ENCODE measurements around the gene FAM110D.

Gene FAM110D

DNA sequence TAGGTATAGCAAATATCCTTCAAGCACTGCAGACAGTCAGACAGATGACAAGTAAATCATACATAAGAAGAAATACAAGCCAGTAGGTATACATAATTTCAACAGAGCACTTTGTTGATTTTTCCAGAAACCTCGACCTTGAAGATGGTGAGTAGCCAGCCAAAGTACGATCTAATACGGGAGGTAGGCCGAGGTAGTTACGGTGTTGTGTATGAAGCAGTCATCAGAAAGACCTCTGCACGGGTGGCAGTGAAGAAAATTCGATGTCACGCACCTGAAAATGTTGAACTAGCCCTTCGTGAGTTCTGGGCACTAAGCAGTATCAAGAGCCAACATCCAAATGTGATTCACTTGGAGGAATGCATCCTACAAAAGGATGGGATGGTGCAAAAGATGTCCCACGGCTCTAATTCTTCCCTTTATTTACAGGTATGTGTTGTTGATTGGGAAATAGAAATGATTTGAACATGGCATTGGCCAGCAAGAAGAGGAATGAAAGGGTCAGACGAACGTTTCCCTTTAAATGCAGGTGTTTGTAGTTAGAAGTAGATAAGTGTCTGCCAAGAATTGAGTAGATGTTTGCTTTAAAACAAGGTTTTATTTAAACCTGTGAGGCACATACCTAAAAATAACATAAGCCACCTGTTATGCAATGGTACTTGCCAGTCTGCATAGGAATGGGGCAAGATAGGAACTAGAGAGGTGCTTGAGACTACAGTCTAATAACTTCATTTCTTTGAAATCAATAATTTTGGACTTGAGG lies 44.5 kb upstream of the FAM110D start:
- no peak overlapping the region for H3K4me3 ChIP-seq (ENCODE audit: control insufficient read depth, low read depth, low read length)
- TF ChIP-seq, protein P1, sequence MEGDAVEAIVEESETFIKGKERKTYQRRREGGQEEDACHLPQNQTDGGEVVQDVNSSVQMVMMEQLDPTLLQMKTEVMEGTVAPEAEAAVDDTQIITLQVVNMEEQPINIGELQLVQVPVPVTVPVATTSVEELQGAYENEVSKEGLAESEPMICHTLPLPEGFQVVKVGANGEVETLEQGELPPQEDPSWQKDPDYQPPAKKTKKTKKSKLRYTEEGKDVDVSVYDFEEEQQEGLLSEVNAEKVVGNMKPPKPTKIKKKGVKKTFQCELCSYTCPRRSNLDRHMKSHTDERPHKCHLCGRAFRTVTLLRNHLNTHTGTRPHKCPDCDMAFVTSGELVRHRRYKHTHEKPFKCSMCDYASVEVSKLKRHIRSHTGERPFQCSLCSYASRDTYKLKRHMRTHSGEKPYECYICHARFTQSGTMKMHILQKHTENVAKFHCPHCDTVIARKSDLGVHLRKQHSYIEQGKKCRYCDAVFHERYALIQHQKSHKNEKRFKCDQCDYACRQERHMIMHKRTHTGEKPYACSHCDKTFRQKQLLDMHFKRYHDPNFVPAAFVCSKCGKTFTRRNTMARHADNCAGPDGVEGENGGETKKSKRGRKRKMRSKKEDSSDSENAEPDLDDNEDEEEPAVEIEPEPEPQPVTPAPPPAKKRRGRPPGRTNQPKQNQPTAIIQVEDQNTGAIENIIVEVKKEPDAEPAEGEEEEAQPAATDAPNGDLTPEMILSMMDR (conservative IDR thresholded peaks at IDR 0.05; ENCODE audit: control insufficient read depth, insufficient read depth, low read depth, low read length): no peak
- no peak for DNase-seq (ENCODE audit: low read depth)

DNA sequence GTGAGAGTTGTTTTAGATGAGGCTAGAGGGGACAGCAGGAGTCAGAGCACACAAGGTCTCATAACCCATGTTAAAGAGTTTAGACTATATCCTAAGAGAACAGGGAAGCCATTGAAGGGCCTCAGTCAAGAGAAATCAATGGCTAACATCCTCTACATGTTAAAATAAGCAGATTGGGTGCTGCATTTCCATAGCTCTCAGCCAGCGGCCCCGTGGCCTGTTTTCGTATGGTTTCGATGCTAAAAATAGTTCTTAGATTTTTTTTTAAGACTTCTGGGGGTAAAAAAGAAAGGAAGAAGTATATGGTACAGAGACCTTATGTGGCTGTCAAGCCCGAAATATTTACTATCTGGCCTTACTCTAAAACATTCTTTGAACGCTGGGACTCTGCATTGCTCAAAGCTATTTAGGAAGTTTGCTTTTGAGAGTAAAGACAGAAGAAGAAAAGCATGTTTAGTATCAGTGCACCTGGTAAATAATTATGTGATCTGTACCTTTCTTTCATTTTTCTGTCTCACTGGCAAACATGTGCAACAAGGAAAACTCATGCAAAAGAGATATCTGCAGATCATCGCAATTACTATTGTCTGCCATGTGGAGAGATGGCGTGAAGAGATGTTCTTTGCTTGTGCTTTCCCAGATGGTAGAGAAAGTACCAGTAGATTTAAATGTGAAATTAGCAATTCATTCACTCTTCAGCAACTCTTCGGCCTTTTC lies 38.8 kb upstream of the FAM110D start:
- TF ChIP-seq, protein P1 (conservative IDR thresholded peaks at IDR 0.05; ENCODE audit: control insufficient read depth, insufficient read depth, low read depth, low read length): no peak
- H3K4me3 ChIP-seq (ENCODE audit: control insufficient read depth, low read depth, low read length): no peak overlapping the region
- no peak for DNase-seq (ENCODE audit: low read depth)

DNA sequence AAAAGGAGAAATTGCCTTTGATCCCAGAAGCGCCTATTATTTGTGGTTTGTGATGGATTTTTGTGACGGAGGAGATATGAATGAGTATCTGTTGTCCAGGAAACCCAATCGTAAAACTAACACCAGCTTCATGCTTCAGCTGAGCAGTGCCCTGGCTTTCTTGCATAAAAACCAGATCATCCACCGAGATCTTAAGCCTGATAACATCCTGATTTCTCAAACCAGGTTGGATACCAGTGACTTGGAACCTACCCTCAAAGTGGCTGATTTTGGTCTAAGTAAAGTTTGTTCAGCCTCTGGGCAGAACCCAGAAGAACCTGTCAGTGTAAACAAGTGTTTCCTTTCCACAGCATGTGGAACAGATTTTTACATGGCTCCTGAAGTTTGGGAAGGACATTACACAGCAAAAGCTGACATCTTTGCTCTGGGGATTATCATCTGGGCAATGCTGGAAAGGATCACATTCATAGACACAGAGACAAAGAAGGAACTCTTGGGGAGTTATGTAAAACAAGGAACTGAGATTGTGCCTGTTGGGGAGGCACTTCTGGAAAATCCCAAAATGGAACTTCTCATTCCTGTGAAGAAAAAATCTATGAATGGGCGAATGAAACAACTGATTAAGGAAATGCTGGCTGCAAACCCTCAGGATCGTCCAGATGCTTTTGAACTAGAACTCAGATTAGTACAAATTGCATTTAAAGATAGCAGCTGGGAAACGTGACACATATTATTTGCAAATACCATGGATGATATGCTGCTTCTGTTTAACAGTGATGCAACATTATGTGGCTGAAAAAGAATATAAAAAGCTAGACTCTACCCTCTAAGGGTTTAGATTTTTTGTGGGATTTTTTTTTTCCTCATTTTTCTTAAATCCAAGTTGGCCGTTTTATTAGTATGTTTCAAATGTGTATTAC lies 36.8 kb upstream of the FAM110D start:
- no peak overlapping the region for H3K4me3 ChIP-seq (ENCODE audit: control insufficient read depth, low read depth, low read length)
- TF ChIP-seq, protein P1 (conservative IDR thresholded peaks at IDR 0.05; ENCODE audit: control insufficient read depth, insufficient read depth, low read depth, low read length): no peak
- DNase-seq (ENCODE audit: low read depth): no peak

DNA sequence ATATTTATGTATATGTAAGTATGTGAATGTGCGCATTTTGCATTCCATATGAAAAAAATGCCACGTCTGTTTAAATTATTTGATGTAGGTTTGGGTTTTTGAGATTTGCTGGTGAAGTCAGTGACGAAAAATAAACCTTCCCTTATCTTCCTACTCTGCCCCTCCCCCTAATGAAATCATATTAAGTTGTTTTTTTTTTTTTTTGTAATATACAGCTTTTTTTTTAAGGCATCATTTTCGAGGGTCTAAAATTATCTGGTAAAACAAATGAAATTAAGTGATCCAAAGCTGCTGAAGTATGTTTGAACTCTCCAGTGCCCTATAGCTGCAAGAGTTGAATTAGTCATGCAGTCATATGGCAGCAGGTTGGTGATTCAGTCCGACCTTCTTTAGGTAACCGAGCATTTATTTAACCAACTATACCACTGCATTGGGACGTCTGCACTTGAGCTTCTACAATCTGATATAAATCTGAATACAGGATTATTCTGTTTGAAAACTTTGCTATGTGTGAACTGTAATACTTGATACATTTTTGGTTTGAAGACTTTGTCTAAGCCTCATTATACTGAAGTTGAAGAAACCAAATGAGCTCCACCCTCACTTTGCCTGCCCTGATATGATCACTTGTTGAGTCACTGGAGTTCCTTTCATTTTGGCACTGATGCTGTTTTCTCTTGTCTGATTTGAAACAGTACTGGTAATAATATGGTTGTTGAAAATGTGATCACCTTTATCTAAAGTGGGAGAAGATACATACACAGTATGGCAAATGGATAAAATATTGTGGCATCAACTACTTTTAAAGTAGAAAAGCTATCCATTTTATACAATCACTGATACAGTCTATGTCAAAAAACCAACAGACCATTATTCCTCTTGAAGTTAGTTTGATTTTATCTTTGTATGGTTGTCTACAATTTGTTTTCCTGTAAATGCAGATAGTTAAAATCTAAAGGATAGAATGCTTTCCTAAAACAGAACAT lies 35.6 kb upstream of the FAM110D start:
- TF ChIP-seq, protein P1 (conservative IDR thresholded peaks at IDR 0.05; ENCODE audit: control insufficient read depth, insufficient read depth, low read depth, low read length): no peak
- no peak overlapping the region for H3K4me3 ChIP-seq (ENCODE audit: control insufficient read depth, low read depth, low read length)
- DNase-seq (ENCODE audit: low read depth): peak; percentile 77

DNA sequence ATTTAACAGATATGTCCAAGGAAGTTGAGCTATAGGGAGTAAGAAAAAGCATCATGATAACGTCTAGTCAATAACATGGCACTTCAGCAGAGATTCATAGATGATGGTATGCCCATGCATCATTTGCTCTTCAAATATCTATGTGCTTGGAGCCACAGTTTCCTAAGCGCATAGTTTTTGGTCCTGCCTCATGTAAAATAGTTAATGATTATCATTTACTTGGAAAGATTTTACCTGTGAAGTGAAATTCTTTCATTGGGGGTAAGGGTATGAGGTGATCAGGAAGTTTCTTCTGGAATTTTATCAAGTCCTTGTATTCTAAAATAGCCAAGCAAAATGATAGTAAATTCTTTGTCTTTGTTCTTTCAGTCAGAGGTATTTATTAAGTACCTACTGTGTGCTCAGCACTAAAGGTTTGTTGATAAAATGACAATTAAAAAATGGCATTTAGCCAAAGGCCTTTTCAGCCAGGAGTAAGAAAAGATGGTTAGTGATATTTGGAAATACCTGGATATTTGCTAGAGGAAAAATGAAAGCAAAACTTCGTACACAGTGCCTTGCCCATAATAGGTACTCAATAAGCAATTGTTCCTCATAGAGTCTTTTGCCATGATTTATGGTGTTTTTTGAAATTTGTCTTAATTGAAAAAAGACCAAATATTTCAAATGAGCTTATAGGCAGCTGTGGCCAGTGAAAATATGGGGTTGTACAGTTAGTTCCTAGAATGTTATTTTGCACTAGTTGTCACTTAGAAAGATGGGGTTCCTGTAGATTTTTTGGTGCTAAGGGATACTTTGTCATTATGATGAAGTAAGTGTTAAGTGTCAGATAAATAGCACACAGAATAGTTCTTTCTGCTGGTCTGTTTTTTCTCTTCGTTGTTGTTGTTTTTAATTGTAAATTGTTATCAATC lies 34.2 kb upstream of the FAM110D start:
- DNase-seq (ENCODE audit: low read depth): no peak
- H3K4me3 ChIP-seq (ENCODE audit: control insufficient read depth, low read depth, low read length): no peak overlapping the region
- TF ChIP-seq, protein P1 (conservative IDR thresholded peaks at IDR 0.05; ENCODE audit: control insufficient read depth, insufficient read depth, low read depth, low read length): no peak

Data from fibroblast of mammary gland (primary cell).